Liver (tissue), 9 donors: Measurements from ENCODE around the gene TEX14. TPM values are rescaled to one million over a fixed set of nuclear protein-coding genes. Genes with fewer than 3 reads are reported as not detected.

Source experiments
- DNase-seq: peaks from one replicate; pipeline ENCODE4 v3.0.0-alpha.2; 2017; ENCODE audit warnings: low spot score
- H3K27ac ChIP-seq, 2 donors: one replicate each; pipeline ENCODE4 v1.7.0; 2013; ENCODE audit warnings: inconsistent platforms in 2 of 2, low read length in 2 of 2, control low read depth in 1 of 2, low read depth in 1 of 2, mild to moderate bottlenecking in 1 of 2
- H3K27me3 ChIP-seq, 4 donors: one replicate each; pipeline versions ENCODE4 v1.6.1 to v1.7.0; 2013; ENCODE audit warnings: low read length in 3 of 4, inconsistent platforms in 1 of 4, mild to moderate bottlenecking in 1 of 4, moderate library complexity in 1 of 4; ENCODE audit not compliant: control insufficient read depth in 4 of 4, insufficient read depth in 4 of 4
- H3K36me3 ChIP-seq, 4 donors: one replicate each; pipeline versions ENCODE4 v1.6.1 to v1.7.0; 2013; ENCODE audit warnings: low read length in 3 of 4, mild to moderate bottlenecking in 3 of 4, low read depth in 1 of 4, moderate library complexity in 1 of 4; ENCODE audit not compliant: control insufficient read depth in 4 of 4, insufficient read depth in 3 of 4
- H3K4me1 ChIP-seq, 4 donors: one replicate each; pipeline versions ENCODE4 v1.6.1 to v1.7.0; 2013; ENCODE audit warnings: low read length in 3 of 4, mild to moderate bottlenecking in 3 of 4, moderate library complexity in 1 of 4; ENCODE audit not compliant: control insufficient read depth in 4 of 4, insufficient read depth in 4 of 4
- H3K4me3 ChIP-seq, 3 donors: one replicate each; pipeline versions ENCODE4 v1.6.1 to v1.7.0; 2013; ENCODE audit warnings: low read length in 3 of 3, control low read depth in 1 of 3, low read depth in 1 of 3, mild to moderate bottlenecking in 1 of 3
- H3K9ac ChIP-seq, 2 donors: one replicate each; pipeline ENCODE4 v1.7.0; 2013; ENCODE audit warnings: low read length in 2 of 2, mild to moderate bottlenecking in 2 of 2, moderate library complexity in 2 of 2, control low read depth in 1 of 2, low read depth in 1 of 2
- H3K9me3 ChIP-seq, 4 donors: one replicate each; pipeline versions ENCODE4 v1.6.1 to v1.7.0; 2013; ENCODE audit warnings: low read length in 3 of 4; ENCODE audit not compliant: control insufficient read depth in 4 of 4
- EGR1 ChIP-seq, 2 donors: IDR thresholded peaks; 2 replicates each; pipeline ENCODE4 v1.6.1; 2016 to 2018; ENCODE audit warnings: antibody characterized with exemption in 2 of 2, low read depth in 2 of 2
- FOXA1 ChIP-seq: IDR thresholded peaks from 2 replicates; pipeline ENCODE4 v1.6.1; 2016; ENCODE audit warnings: antibody characterized with exemption
- FOXA2 ChIP-seq: IDR thresholded peaks from 2 replicates; pipeline ENCODE4 v1.6.1; 2016; ENCODE audit warnings: antibody characterized with exemption
- GABPA ChIP-seq, 2 donors: IDR thresholded peaks in 1 of 2; conservative IDR thresholded peaks in 1 of 2; 2 replicates each; pipeline ENCODE4 v1.6.1; 2016; ENCODE audit warnings: antibody characterized with exemption in 2 of 2, mild to moderate bottlenecking in 1 of 2, moderate library complexity in 1 of 2
- HNF4A ChIP-seq, 2 donors: conservative IDR thresholded peaks; 2 replicates each; pipeline ENCODE4 v1.6.1; 2016; ENCODE audit warnings: antibody characterized with exemption in 2 of 2, mild to moderate bottlenecking in 2 of 2
- JUND ChIP-seq, 2 donors: IDR thresholded peaks; 2 replicates each; pipeline ENCODE4 v1.6.1; 2016; ENCODE audit warnings: antibody characterized with exemption in 2 of 2
- NR2F2 ChIP-seq: IDR thresholded peaks from 2 replicates; pipeline ENCODE4 v1.6.1; 2016; ENCODE audit warnings: antibody characterized with exemption
- RAD21 ChIP-seq, 2 donors: IDR thresholded peaks; 2 replicates each; pipeline ENCODE4 v1.6.1; 2016; ENCODE audit warnings: antibody characterized with exemption in 2 of 2, mild to moderate bottlenecking in 2 of 2
- RXRA ChIP-seq, 2 donors: IDR thresholded peaks; 2 replicates each; pipeline ENCODE4 v1.6.1; 2017 to 2018; ENCODE audit warnings: antibody characterized with exemption in 2 of 2, mild to moderate bottlenecking in 1 of 2
- TAF1 ChIP-seq: conservative IDR thresholded peaks from 2 replicates; pipeline ENCODE4 v1.6.1; 2016; ENCODE audit warnings: antibody characterized with exemption, mild to moderate bottlenecking
- YY1 ChIP-seq: IDR thresholded peaks from 2 replicates; pipeline ENCODE4 v1.6.1; 2016; ENCODE audit warnings: antibody characterized with exemption, mild to moderate bottlenecking
- WGBS: extraction: QIAGEN DNeasy Blood & Tissue Kit; methylation state at CpG from one replicate; pipeline ENCODE4 v1.1.7; 2013; 5-methylcytosine and 5-hydroxymethylcytosine counted together
- polyA plus RNA-seq, 2 donors: library from polyadenylated mRNA; stranded (reverse) in 1 of 2; unstranded in 1 of 2; fragments of 200-250 nt in 1 of 2; fragments of >200 nt in 1 of 2; fragmentation: Nextera tagmentation in 1 of 2; extraction: Ambion mirVana in 1 of 2; gene quantifications; one replicate each; pipeline versions ENCODE4 v1.2.1 to v1.2.3, GENCODE V29; 2013 to 2015
- total RNA-seq, 2 donors: library from RNA; depleted of rRNA; stranded (reverse); fragments of >200 nt; gene quantifications; one replicate each; pipeline ENCODE4 v1.2.3, GENCODE V29; 2014
- TF ChIP-seq, protein P1 (sequence below): IDR thresholded peaks from 2 replicates; pipeline ENCODE4 v1.6.1; 2016; ENCODE audit warnings: antibody characterized with exemption, mild to moderate bottlenecking
- TF ChIP-seq, protein P2 (sequence below): fragments of 150-350 bp; IDR thresholded peaks from 2 replicates; pipeline ENCODE4 v1.5.1; 2017; ENCODE audit warnings: improper control_type of control experiment, low read depth, low read length; ENCODE audit not compliant: missing input control
- TF ChIP-seq, protein P3 (sequence below): IDR thresholded peaks from 2 replicates; pipeline ENCODE4 v1.6.1; 2016; ENCODE audit warnings: antibody characterized with exemption
- TF ChIP-seq, protein P4 (sequence below): IDR thresholded peaks from 2 replicates; pipeline ENCODE4 v1.6.1; 2016; ENCODE audit warnings: antibody characterized with exemption
- TF ChIP-seq, protein P5 (sequence below): IDR thresholded peaks from 2 replicates; pipeline ENCODE4 v1.6.1; 2016; ENCODE audit warnings: antibody characterized with exemption
- donor health status: healthy.
- donor health status: healthy.
- donor health status: healthy.
- donor health status: healthy.
- donor health status: healthy.

The TEX14 gene
- total and polyA plus RNA-seq, 4 donors = 0.01 to 0.17 (median 0.13) TPM

DNA sequence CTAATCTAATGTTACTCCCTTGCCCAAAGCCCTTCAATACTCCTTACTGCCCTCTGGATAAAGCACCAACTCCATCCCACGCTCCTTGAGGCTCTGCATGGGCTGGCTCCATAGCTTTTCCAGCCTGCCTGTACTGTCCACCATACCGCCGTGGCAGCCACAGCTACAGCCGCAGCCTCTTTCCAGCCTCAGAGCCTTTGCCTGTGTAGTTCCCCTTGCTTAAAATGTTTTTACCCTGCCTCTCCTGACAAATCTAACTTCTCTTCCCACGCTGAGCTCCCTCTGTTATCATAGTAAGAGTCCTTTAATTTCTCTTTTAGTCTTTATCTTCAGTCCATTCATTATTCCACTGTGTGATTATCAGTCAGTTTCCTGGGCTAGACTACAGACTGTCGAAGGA, 22.0 kb downstream of the TEX14 start:
- no peak for DNase-seq
- 74% methylated on average over 6 of the region's 6 CpGs for WGBS
- no peak overlapping the region for H3K4me3 ChIP-seq

DNA sequence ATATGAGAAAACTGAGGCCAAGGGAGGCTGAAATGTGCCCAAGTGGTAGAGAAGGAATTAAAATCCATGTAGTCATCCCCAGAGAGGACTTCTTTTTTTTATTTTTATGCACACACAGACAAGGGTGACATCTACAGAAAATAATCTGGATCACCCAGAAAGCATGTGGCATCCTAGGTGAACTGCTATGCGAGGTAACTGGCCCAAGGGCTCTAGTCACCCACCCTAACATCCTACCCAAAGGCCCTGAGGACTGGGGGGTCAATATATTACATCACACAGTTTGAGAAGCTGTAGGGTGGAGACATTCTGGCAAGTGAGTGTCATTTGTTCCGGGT, 23.3 kb downstream of the TEX14 start:
- no peaks in the 10 kb centered on the region for H3K27me3 ChIP-seq
- TF ChIP-seq, protein P1, sequence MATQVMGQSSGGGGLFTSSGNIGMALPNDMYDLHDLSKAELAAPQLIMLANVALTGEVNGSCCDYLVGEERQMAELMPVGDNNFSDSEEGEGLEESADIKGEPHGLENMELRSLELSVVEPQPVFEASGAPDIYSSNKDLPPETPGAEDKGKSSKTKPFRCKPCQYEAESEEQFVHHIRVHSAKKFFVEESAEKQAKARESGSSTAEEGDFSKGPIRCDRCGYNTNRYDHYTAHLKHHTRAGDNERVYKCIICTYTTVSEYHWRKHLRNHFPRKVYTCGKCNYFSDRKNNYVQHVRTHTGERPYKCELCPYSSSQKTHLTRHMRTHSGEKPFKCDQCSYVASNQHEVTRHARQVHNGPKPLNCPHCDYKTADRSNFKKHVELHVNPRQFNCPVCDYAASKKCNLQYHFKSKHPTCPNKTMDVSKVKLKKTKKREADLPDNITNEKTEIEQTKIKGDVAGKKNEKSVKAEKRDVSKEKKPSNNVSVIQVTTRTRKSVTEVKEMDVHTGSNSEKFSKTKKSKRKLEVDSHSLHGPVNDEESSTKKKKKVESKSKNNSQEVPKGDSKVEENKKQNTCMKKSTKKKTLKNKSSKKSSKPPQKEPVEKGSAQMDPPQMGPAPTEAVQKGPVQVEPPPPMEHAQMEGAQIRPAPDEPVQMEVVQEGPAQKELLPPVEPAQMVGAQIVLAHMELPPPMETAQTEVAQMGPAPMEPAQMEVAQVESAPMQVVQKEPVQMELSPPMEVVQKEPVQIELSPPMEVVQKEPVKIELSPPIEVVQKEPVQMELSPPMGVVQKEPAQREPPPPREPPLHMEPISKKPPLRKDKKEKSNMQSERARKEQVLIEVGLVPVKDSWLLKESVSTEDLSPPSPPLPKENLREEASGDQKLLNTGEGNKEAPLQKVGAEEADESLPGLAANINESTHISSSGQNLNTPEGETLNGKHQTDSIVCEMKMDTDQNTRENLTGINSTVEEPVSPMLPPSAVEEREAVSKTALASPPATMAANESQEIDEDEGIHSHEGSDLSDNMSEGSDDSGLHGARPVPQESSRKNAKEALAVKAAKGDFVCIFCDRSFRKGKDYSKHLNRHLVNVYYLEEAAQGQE = no peak
- TF ChIP-seq HNF4A (conservative IDR thresholded peaks at IDR 0.05) = no peak
- TF ChIP-seq, protein P2, sequence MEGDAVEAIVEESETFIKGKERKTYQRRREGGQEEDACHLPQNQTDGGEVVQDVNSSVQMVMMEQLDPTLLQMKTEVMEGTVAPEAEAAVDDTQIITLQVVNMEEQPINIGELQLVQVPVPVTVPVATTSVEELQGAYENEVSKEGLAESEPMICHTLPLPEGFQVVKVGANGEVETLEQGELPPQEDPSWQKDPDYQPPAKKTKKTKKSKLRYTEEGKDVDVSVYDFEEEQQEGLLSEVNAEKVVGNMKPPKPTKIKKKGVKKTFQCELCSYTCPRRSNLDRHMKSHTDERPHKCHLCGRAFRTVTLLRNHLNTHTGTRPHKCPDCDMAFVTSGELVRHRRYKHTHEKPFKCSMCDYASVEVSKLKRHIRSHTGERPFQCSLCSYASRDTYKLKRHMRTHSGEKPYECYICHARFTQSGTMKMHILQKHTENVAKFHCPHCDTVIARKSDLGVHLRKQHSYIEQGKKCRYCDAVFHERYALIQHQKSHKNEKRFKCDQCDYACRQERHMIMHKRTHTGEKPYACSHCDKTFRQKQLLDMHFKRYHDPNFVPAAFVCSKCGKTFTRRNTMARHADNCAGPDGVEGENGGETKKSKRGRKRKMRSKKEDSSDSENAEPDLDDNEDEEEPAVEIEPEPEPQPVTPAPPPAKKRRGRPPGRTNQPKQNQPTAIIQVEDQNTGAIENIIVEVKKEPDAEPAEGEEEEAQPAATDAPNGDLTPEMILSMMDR = no peak
- no peaks in the 10 kb centered on the region for H3K9me3 ChIP-seq
- no peaks in the 10 kb centered on the region for H3K36me3 ChIP-seq
- H3K9ac ChIP-seq = no peak overlapping the region
- no peaks in the 10 kb centered on the region for H3K4me1 ChIP-seq
- DNase-seq = no peak
- WGBS = 93% methylated on average over 2 of the region's 2 CpGs
- H3K4me3 ChIP-seq = no peak overlapping the region
- H3K27ac ChIP-seq = no peak overlapping the region

More for the DNA sequence above, 22.0 kb downstream of the TEX14 start:
- TF ChIP-seq YY1 (no peak), RXRA (IDR thresholded peaks at IDR 0.05) (no peak), FOXA2 (no peak), GABPA (IDR thresholded peaks at IDR 0.05 in 1 of 2, conservative IDR thresholded peaks at IDR 0.05 in 1 of 2) (no peak), NR2F2 (no peak), EGR1 (IDR thresholded peaks at IDR 0.05; ENCODE audit: low read depth in 2 of 2) (no peak), RAD21 (IDR thresholded peaks at IDR 0.05) (no peak), JUND (IDR thresholded peaks at IDR 0.05) (no peak), TAF1 (no peak), FOXA1 (no peak)
- TF ChIP-seq, protein P3, sequence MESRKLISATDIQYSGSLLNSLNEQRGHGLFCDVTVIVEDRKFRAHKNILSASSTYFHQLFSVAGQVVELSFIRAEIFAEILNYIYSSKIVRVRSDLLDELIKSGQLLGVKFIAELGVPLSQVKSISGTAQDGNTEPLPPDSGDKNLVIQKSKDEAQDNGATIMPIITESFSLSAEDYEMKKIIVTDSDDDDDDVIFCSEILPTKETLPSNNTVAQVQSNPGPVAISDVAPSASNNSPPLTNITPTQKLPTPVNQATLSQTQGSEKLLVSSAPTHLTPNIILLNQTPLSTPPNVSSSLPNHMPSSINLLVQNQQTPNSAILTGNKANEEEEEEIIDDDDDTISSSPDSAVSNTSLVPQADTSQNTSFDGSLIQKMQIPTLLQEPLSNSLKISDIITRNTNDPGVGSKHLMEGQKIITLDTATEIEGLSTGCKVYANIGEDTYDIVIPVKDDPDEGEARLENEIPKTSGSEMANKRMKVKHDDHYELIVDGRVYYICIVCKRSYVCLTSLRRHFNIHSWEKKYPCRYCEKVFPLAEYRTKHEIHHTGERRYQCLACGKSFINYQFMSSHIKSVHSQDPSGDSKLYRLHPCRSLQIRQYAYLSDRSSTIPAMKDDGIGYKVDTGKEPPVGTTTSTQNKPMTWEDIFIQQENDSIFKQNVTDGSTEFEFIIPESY = no peak
- TF ChIP-seq, protein P1 = no peak
- TF ChIP-seq, protein P4, sequence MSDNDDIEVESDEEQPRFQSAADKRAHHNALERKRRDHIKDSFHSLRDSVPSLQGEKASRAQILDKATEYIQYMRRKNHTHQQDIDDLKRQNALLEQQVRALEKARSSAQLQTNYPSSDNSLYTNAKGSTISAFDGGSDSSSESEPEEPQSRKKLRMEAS = no peak
- TF ChIP-seq, protein P2 = no peak
- TF ChIP-seq, protein P5, sequence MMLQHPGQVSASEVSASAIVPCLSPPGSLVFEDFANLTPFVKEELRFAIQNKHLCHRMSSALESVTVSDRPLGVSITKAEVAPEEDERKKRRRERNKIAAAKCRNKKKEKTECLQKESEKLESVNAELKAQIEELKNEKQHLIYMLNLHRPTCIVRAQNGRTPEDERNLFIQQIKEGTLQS = no peak
- H3K9ac ChIP-seq = no peak overlapping the region
- H3K4me1 ChIP-seq = no peaks in the 10 kb centered on the region
- H3K36me3 ChIP-seq = no peaks in the 10 kb centered on the region
- H3K27me3 ChIP-seq = no peaks in the 10 kb centered on the region
- H3K27ac ChIP-seq = no peak overlapping the region
- no peaks in the 10 kb centered on the region for H3K9me3 ChIP-seq
